ENCODE measurements around the gene TIGAR.

The TIGAR gene

DNA sequence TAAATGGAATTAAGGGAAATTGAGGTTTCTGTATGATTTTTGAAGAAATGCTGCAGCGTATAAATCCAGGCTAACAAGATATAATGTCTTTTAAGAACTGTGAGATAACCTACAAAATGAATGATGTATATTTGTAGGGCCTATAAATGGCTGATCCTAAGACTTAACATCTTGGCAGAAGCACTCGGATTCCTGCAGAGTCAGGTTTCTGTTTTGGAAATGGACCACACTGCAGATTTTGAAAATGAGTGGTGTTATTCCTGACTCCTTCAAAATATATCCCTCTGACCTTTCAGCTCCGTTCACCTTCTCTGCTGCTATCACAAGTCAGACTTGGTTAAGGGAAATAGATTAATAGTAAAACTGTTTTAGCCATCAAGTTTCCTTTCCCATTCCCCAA is 5.0 kb downstream of the TIGAR start:
- Histone ChIP-seq H3K36me3 (ENCODE audit: control insufficient read depth in 5 of 5, insufficient read depth in 5 of 5, low read length in 5 of 5) (peaks cover 0 to 2% (median 0%) of the 10 kb centered on the region in 5 donors), H3K9ac (ENCODE audit: low read length in 5 of 5) (peak overlapping the region in 1 of 5 donors; percentile 41), H3K27ac (ENCODE audit: low read depth, low read length) (no peak overlapping the region), H3K27me3 (ENCODE audit: control insufficient read depth in 5 of 5, insufficient read depth in 4 of 5, low read length in 5 of 5) (no peaks in the 10 kb centered on the region), H3K4me3 (ENCODE audit: low read depth in 1 of 5, low read length in 5 of 5) (no peak overlapping the region), H3K4me1 (ENCODE audit: control insufficient read depth in 5 of 5, insufficient read depth in 5 of 5, low read length in 5 of 5) (peaks cover 0 to 18% (median 15%) of the 10 kb centered on the region in 5 donors), H3K9me3 (ENCODE audit: control insufficient read depth in 5 of 5, low read length in 5 of 5) (no peaks in the 10 kb centered on the region)

GRCh38 chr12:4327293-4327692 is 6.3 kb downstream of the TIGAR start:
- Histone ChIP-seq H3K4me3 (ENCODE audit: low read depth in 1 of 5, low read length in 5 of 5) (no peak overlapping the region), H3K9ac (ENCODE audit: low read length in 5 of 5) (no peak overlapping the region), H3K36me3 (ENCODE audit: control insufficient read depth in 5 of 5, insufficient read depth in 5 of 5, low read length in 5 of 5) (peaks cover 0 to 2% (median 0%) of the 10 kb centered on the region in 5 donors), H3K27ac (ENCODE audit: low read depth, low read length) (no peak overlapping the region), H3K4me1 (ENCODE audit: control insufficient read depth in 5 of 5, insufficient read depth in 5 of 5, low read length in 5 of 5) (peaks cover 0 to 9% (median 4%) of the 10 kb centered on the region in 5 donors), H3K9me3 (ENCODE audit: control insufficient read depth in 5 of 5, low read length in 5 of 5) (no peaks in the 10 kb centered on the region), H3K27me3 (ENCODE audit: control insufficient read depth in 5 of 5, insufficient read depth in 4 of 5, low read length in 5 of 5) (no peaks in the 10 kb centered on the region)

DNA sequence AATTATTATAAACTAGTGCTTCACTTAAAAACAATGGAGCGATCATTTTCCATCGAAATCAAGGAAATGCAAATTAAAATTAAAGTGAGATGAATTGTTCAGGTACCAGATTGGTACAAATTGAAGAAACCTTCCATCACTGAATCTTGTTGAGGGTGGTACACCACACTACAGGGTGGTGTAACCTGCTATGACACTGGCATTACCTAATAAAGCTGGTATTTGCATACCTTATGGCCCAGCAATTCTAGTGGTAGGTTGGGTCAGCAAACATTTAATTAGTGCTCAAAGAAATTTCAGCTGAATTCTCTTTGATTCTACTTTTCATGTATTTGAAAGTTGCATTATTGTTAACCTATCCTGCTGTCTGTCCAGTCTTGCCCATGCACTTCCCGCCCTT is 9.2 kb downstream of the TIGAR start:
- Histone ChIP-seq H3K36me3 (ENCODE audit: control insufficient read depth in 5 of 5, insufficient read depth in 5 of 5, low read length in 5 of 5) (peaks cover 4 to 10% (median 5%) of the 10 kb centered on the region in 5 donors), H3K27ac (ENCODE audit: low read depth, low read length) (no peak overlapping the region), H3K9me3 (ENCODE audit: control insufficient read depth in 5 of 5, low read length in 5 of 5) (no peaks in the 10 kb centered on the region), H3K4me3 (ENCODE audit: low read depth in 1 of 5, low read length in 5 of 5) (no peak overlapping the region), H3K4me1 (ENCODE audit: control insufficient read depth in 5 of 5, insufficient read depth in 5 of 5, low read length in 5 of 5) (no peaks in the 10 kb centered on the region), H3K27me3 (ENCODE audit: control insufficient read depth in 5 of 5, insufficient read depth in 4 of 5, low read length in 5 of 5) (no peaks in the 10 kb centered on the region), H3K9ac (ENCODE audit: low read length in 5 of 5) (no peak overlapping the region)

DNA sequence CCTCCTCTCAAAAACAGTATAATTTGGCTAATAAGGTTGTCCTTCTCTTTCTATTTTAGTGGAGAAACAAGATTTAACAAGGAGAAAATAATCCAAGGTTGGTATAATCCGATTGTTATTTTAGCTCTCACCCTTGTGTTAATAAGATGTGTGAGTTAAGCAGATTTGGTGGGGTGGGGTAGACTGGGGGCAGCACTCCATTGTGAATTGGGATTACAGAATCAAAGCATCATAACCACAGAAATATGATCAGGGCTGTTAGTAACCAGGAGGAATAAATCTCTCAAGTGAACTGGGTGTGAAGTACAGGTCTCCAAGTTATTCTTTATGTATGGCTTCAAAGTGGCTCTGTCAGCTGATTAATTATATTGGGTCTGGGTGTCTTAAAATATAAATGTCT is 10.2 kb downstream of the TIGAR start:
- no peaks in the 10 kb centered on the region for H3K9me3 ChIP-seq (ENCODE audit: control insufficient read depth in 5 of 5, low read length in 5 of 5)
- H3K36me3 ChIP-seq (ENCODE audit: control insufficient read depth in 5 of 5, insufficient read depth in 5 of 5, low read length in 5 of 5), result peaks cover 4 to 14% (median 5%) of the 10 kb centered on the region in 5 donors
- no peaks in the 10 kb centered on the region for H3K4me1 ChIP-seq (ENCODE audit: control insufficient read depth in 5 of 5, insufficient read depth in 5 of 5, low read length in 5 of 5)
- H3K4me3 ChIP-seq (ENCODE audit: low read depth in 1 of 5, low read length in 5 of 5), result no peak overlapping the region
- no peaks in the 10 kb centered on the region for H3K27me3 ChIP-seq (ENCODE audit: control insufficient read depth in 5 of 5, insufficient read depth in 4 of 5, low read length in 5 of 5)
- no peak overlapping the region for H3K27ac ChIP-seq (ENCODE audit: low read depth, low read length)
- no peak overlapping the region for H3K9ac ChIP-seq (ENCODE audit: low read length in 5 of 5)

DNA sequence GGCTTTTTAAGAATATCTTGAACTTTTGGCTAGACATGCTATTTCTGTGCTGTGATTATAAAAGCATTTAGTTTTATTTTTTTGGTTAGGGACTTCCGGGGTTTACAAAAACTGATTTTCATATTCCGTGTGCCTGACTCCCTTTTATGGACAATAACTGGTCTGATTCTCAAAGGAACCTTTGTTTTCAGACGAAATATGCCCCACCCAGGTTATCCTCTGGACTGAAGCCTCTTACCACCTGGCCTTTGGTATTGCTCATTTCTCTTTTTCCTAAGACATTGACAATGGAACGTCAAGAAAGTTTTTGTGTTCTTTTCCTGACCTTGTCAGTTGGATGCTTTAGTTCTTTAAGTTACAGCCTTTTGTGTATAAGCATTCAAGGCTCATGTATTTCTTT is 10.8 kb downstream of the TIGAR start:
- Histone ChIP-seq H3K27me3 (ENCODE audit: control insufficient read depth in 5 of 5, insufficient read depth in 4 of 5, low read length in 5 of 5) (no peaks in the 10 kb centered on the region), H3K9me3 (ENCODE audit: control insufficient read depth in 5 of 5, low read length in 5 of 5) (no peaks in the 10 kb centered on the region), H3K4me3 (ENCODE audit: low read depth in 1 of 5, low read length in 5 of 5) (no peak overlapping the region), H3K4me1 (ENCODE audit: control insufficient read depth in 5 of 5, insufficient read depth in 5 of 5, low read length in 5 of 5) (no peaks in the 10 kb centered on the region), H3K9ac (ENCODE audit: low read length in 5 of 5) (no peak overlapping the region), H3K36me3 (ENCODE audit: control insufficient read depth in 5 of 5, insufficient read depth in 5 of 5, low read length in 5 of 5) (peaks cover 5 to 17% (median 7%) of the 10 kb centered on the region in 5 donors), H3K27ac (ENCODE audit: low read depth, low read length) (no peak overlapping the region)

GRCh38 chr12:4346931-4347330 is 25.9 kb downstream of the TIGAR start:
- H3K4me1 ChIP-seq (ENCODE audit: control insufficient read depth in 5 of 5, insufficient read depth in 5 of 5, low read length in 5 of 5), result no peaks in the 10 kb centered on the region
- no peak overlapping the region for H3K9ac ChIP-seq (ENCODE audit: low read length in 5 of 5)
- no peaks in the 10 kb centered on the region for H3K9me3 ChIP-seq (ENCODE audit: control insufficient read depth in 5 of 5, low read length in 5 of 5)
- H3K4me3 ChIP-seq (ENCODE audit: low read depth in 1 of 5, low read length in 5 of 5), result no peak overlapping the region
- H3K36me3 ChIP-seq (ENCODE audit: control insufficient read depth in 5 of 5, insufficient read depth in 5 of 5, low read length in 5 of 5), result peaks cover 11 to 26% (median 13%) of the 10 kb centered on the region in 5 donors
- no peak overlapping the region for H3K27ac ChIP-seq (ENCODE audit: low read depth, low read length)
- H3K27me3 ChIP-seq (ENCODE audit: control insufficient read depth in 5 of 5, insufficient read depth in 4 of 5, low read length in 5 of 5), result no peaks in the 10 kb centered on the region

DNA sequence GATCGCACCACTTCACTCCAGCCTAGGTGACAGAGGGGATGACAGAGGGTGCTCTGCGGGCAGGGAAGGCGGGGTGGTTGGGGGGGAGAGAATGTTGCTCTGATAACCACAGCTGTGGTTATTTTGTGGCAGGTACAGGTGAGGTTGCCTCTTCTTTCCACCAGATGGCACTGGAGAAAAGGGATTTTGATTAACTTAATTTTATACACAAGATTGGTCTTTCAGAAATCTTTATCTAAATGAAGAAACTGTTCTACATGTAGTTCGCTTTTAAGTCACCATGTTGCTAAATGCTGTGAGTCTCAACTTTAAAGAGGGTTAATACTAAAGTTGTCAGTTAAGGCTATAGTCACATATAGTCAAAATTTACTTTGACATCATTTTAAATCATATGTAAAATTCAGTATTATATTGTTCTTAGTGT is 32.8 kb downstream of the TIGAR start:
- Histone ChIP-seq H3K27me3 (ENCODE audit: control insufficient read depth in 5 of 5, insufficient read depth in 4 of 5, low read length in 5 of 5) (no peaks in the 10 kb centered on the region), H3K4me3 (ENCODE audit: low read depth in 1 of 5, low read length in 5 of 5) (no peak overlapping the region), H3K36me3 (ENCODE audit: control insufficient read depth in 5 of 5, insufficient read depth in 5 of 5, low read length in 5 of 5) (peaks cover 20 to 35% (median 23%) of the 10 kb centered on the region in 5 donors), H3K4me1 (ENCODE audit: control insufficient read depth in 5 of 5, insufficient read depth in 5 of 5, low read length in 5 of 5) (no peaks in the 10 kb centered on the region), H3K27ac (ENCODE audit: low read depth, low read length) (no peak overlapping the region), H3K9ac (ENCODE audit: low read length in 5 of 5) (no peak overlapping the region), H3K9me3 (ENCODE audit: control insufficient read depth in 5 of 5, low read length in 5 of 5) (no peaks in the 10 kb centered on the region)

GRCh38 chr12:4355156-4356040 is 34.4 kb downstream of the TIGAR start:
- H3K36me3 ChIP-seq (ENCODE audit: control insufficient read depth in 5 of 5, insufficient read depth in 5 of 5, low read length in 5 of 5), result peaks cover 16 to 23% (median 19%) of the 10 kb centered on the region in 5 donors
- H3K9me3 ChIP-seq (ENCODE audit: control insufficient read depth in 5 of 5, low read length in 5 of 5), result peaks cover 0 to 2% (median 0%) of the 10 kb centered on the region in 5 donors
- no peak overlapping the region for H3K9ac ChIP-seq (ENCODE audit: low read length in 5 of 5)
- no peak overlapping the region for H3K27ac ChIP-seq (ENCODE audit: low read depth, low read length)
- H3K27me3 ChIP-seq (ENCODE audit: control insufficient read depth in 5 of 5, insufficient read depth in 4 of 5, low read length in 5 of 5), result no peaks in the 10 kb centered on the region
- H3K4me3 ChIP-seq (ENCODE audit: low read depth in 1 of 5, low read length in 5 of 5), result no peak overlapping the region
- no peaks in the 10 kb centered on the region for H3K4me1 ChIP-seq (ENCODE audit: control insufficient read depth in 5 of 5, insufficient read depth in 5 of 5, low read length in 5 of 5)

- H3K9ac ChIP-seq (ENCODE audit: low read length in 5 of 5), result no peak overlapping the region
- H3K36me3 ChIP-seq (ENCODE audit: control insufficient read depth in 5 of 5, insufficient read depth in 5 of 5, low read length in 5 of 5), result peaks cover 16 to 20% (median 17%) of the 10 kb centered on the region in 5 donors
- H3K9me3 ChIP-seq (ENCODE audit: control insufficient read depth in 5 of 5, low read length in 5 of 5), result peaks cover 0 to 2% (median 0%) of the 10 kb centered on the region in 5 donors
- H3K27me3 ChIP-seq (ENCODE audit: control insufficient read depth in 5 of 5, insufficient read depth in 4 of 5, low read length in 5 of 5), result no peaks in the 10 kb centered on the region
- no peaks in the 10 kb centered on the region for H3K4me1 ChIP-seq (ENCODE audit: control insufficient read depth in 5 of 5, insufficient read depth in 5 of 5, low read length in 5 of 5)
- no peak overlapping the region for H3K27ac ChIP-seq (ENCODE audit: low read depth, low read length)
- H3K4me3 ChIP-seq (ENCODE audit: low read depth in 1 of 5, low read length in 5 of 5), result no peak overlapping the region
Observed at GRCh38 chr12:4356041-4356327, 35.0 kb downstream of the TIGAR start.

- H3K27me3 ChIP-seq (ENCODE audit: control insufficient read depth in 5 of 5, insufficient read depth in 4 of 5, low read length in 5 of 5), result peaks cover 0 to 2% (median 0%) of the 10 kb centered on the region in 5 donors
- H3K4me3 ChIP-seq (ENCODE audit: low read depth in 1 of 5, low read length in 5 of 5), result no peak overlapping the region
- H3K36me3 ChIP-seq (ENCODE audit: control insufficient read depth in 5 of 5, insufficient read depth in 5 of 5, low read length in 5 of 5), result no peaks in the 10 kb centered on the region
- no peaks in the 10 kb centered on the region for H3K4me1 ChIP-seq (ENCODE audit: control insufficient read depth in 5 of 5, insufficient read depth in 5 of 5, low read length in 5 of 5)
- H3K9ac ChIP-seq (ENCODE audit: low read length in 5 of 5), result no peak overlapping the region
- H3K27ac ChIP-seq (ENCODE audit: low read depth, low read length), result no peak overlapping the region
- H3K9me3 ChIP-seq (ENCODE audit: control insufficient read depth in 5 of 5, low read length in 5 of 5), result no peaks in the 10 kb centered on the region
Observed at GRCh38 chr12:4366090-4366489, 45.1 kb downstream of the TIGAR start.
